GM12878 (cell line): Measurements from ENCODE around the gene GZF1.

Source experiments
- HCFC1 ChIP-seq: fragments of 150-350 bp; IDR thresholded peaks from 2 replicates; pipeline ENCODE4 v1.6.1; 2014; ENCODE audit warnings: low read length
- RAD21 ChIP-seq: IDR thresholded peaks from 2 replicates; pipeline ENCODE4 v1.6.1; 2011; ENCODE audit warnings: mild to moderate bottlenecking, low read depth, low read length, moderate library complexity; ENCODE audit not compliant: insufficient read depth

DNA sequence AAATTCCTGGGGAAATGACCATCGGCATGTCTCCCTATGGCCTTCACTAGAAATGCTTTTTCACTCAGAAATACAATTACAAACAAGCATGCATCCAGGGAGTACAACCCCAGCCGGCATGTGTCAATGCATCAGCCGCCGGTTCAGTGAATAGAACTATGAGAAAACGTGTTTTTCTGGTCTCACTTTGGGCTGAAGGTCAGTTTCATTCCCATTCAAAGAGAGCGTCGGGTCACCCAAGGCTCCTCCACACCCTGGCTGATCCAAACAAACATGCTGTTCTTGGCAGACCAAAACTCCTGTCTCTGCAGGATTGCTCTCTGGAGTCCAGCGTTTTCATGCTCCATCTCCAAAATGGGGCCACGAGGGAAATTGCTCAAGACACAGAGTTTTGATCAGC lies 46.9 kb upstream of the GZF1 start:
- no peak for TF ChIP-seq RAD21
- TF ChIP-seq HCFC1: no peak
